GM21447 (cell line): ENCODE data around the gene TST.

Experiments used
- ATAC-seq: cut with Tn5 transposase; IDR thresholded peaks from one replicate; pipeline ENCODE4 v1.9.1; 2021; ENCODE audit not compliant: unreplicated experiment

TST gene

GRCh38 chr22:37054056-37054395 is 34.8 kb upstream of the TST start:
- ATAC-seq = no peak

- ATAC-seq = no peak
Measured at GRCh38 chr22:37053310-37054055, 34.2 kb upstream of the TST start.

GRCh38 chr22:37052386-37053309 is 33.4 kb upstream of the TST start:
- no peak for ATAC-seq

- ATAC-seq = no peak
Measured at GRCh38 chr22:37051391-37052385, 32.4 kb upstream of the TST start, which contains the start of gene KCTD17. Gene KCTD17 (plus strand): TSS chr22:37051742. CDS start chr22:37051761, 19 bp downstream.

- no peak for ATAC-seq
Measured at GRCh38 chr22:37050913-37051312, 31.7 kb upstream of the TST start.

- ATAC-seq = no peak
Measured at GRCh38 chr22:37049224-37049623, 30.0 kb upstream of the TST start.

GRCh38 chr22:37048133-37048532 is 28.9 kb upstream of the TST start:
- ATAC-seq = no peak

GRCh38 chr22:37047006-37047405 is 27.8 kb upstream of the TST start:
- no peak for ATAC-seq

GRCh38 chr22:37046589-37046988 is 27.3 kb upstream of the TST start:
- no peak for ATAC-seq

GRCh38 chr22:37045958-37046357 is 26.7 kb upstream of the TST start:
- no peak for ATAC-seq

GRCh38 chr22:37044634-37045625 is 25.7 kb upstream of the TST start:
- ATAC-seq = no peak

GRCh38 chr22:37043828-37044538 is 24.7 kb upstream of the TST start:
- no peak for ATAC-seq

GRCh38 chr22:37043209-37043827 is 24.1 kb upstream of the TST start:
- no peak for ATAC-seq

GRCh38 chr22:37039466-37039865 is 20.2 kb upstream of the TST start:
- ATAC-seq = no peak

- ATAC-seq = no peak
Measured at GRCh38 chr22:37037669-37038068, 18.4 kb upstream of the TST start.

- ATAC-seq = no peak
Measured at GRCh38 chr22:37036655-37037377, 17.6 kb upstream of the TST start.

GRCh38 chr22:37033605-37034430 is 14.6 kb upstream of the TST start:
- no peak for ATAC-seq
